ENCODE data around the gene SELPLG.
"Not testable (repeated sequence)": the region's sequence is repeated elsewhere in the genome, so short reads cannot be mapped to it uniquely, and the experiment has no call there.

The SELPLG gene

DNA sequence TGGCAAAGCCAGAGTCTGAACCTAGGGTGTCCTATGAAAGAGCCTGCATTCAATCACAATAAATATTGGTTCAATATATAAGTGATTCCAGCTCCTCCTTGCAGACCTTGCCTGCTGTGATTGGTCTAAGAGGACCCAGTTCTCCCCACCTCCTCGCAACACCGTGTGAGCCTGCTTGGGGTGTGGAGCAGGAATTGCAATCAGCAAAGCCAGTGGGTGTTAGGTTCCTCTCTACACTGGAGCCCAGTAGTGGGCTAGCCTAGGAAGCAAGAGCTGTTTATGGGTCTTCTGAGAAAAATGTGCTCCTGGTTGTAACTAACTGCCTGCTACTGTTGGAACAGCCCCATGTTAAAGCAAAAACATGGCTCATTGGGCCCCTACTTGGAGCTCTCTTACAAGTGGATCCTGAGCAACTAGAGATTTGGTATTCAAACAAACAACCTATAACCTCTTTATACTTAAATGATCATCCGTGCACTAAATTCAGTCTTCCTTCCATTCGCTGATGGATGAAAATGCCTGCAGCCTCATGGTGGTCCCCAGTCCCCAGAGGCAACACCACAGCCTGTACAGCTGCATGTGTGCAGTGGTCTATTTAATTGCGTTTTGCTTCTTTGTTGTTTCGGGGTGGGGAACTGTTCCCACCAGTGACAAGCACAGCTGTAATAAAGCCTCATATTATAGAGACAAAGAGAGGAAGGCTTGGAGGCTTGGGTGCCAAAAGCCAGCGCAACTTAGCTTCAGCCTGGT lies 3.7 kb upstream of the SELPLG start:
- DNase-seq = no peak

DNA sequence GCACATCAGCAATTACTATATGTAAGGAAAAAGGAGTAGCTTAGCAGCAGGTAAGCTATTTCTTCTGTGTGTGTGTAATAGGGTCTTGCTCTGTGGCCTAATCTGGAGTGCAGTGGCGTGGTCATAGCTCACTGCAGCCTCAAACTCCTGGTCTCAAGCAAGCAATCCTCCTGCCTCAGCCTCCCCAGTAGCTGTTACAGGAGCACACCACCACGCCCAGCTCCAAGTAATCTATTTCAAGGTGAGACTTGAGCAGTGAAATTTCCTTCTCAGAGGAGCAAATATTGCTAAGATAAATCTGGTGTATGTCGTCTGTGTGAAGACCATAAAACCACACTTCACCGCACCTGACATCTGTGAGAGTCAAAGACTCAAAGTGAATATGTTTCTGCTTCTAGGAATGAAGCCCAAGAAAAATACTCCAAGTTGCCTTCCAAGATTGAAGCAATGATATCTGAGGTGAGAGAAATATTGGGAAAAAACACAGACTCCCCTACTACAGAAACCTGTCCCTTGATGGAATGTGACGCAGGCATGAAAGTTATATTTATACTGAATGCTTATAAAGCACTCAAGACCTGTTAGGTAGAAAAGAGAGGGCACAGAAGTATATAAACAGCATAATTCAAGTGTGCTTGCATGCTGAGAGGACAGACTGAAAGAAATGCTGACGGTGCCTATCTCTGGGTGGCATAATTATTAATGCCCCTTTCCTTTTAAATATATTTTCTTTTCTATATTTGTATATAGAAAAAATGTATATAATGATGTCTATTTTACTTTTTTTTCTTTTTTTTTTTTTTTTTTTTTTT lies 2.5 kb upstream of the SELPLG start:
- DNase-seq = no peak

DNA sequence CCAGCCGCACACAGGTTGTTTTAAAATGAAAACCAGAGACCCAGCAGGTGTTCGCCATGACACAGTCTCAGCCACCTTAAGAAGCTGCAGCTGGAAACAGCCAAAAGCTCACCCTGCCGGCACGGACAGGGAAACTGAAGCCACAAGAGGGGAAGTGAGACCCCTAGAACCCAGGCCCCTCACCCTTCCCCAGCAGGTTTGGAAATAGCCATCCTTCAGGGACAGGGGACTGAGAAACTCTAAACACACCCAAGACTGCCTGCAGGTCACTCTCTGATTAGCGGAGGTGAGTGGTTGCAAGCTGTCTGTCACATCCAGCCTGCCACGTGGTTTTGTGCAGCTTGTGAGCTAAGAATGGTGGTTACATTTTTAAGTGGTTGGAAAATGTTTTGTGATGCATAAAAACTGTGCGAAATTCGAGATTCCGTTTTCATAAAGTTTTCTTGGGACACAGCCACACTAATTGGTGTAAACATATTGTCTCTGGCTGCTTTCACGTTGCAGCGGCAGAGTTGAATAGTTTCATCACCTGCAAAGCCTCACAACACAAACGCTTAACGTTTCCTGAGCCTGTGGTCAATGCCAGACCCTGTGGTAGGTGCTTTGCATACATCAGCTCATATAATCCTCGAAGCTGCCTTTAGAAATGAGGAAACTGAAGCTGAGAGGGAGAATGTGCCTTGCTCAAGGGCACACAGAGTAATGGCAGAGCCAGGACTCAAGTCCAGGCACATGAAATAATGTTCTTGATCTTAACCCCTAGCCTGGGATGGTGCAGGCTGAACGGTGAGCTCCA lies 1.7 kb upstream of the SELPLG start:
- peak; percentile 61 for DNase-seq

DNA sequence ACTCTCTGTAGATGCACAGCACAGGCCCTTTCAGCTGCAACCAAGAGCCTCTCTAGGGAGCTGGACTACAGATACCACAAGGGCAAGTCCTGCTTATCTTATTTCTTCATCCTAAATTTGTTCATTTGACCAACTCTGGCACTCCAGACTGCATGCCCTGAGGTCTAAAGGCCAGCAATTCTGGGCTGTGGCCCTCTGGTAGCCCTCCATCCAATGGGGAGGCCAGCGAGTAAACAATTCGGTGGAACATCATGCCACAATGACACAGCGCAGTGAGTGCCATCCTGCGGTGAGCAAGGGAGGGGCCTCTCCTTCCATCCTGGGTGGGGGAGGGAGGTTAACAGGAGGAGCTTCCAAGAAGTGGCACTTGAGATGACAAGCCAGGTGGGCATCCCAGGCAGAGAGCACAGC lies 652 bp upstream of the SELPLG start:
- DNase-seq = peak; percentile 73

DNA sequence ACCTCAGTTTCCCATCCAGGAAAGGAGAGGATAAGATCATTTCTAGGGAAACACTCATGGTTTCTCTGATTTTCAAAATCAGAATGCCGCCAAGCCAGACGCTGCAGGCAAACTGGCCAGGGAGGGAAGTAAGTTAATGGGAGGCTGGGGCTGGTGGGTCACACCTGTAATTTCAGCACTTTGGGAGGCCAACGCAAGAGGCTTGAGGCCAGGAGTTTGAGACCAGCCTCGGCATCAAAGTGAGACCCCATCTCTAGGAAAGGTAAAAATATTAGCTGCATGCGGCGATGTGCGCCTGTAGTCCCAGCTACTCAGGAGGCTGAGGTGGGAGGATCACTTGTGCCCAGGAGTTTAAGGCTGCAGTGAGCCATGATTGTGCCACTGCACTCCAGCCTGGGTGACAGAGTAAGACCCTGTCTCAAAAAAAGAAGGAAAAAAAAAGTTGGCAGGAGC lies 587 bp downstream of the SELPLG start:
- no peak for DNase-seq

DNA sequence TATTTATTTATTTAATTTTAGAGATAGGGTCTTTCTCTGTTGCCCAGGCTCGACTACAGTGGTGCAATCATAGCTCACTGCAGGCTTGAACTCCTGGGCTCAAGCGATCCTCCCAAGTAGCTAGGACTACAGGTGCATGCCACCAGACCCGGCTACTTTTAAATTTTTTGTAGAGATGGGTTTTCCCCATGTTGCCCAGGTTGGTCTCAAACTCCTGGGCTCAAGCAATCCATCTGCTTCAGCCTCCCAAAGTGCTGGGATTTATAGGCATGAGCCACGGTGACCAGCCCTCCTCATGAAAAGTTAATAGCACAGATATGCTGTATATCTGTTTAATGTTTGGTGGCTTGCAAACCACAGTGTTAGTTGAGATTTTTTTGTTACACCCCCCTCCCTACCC lies 2.4 kb downstream of the SELPLG start:
- not testable (repeated sequence) for DNase-seq

DNA sequence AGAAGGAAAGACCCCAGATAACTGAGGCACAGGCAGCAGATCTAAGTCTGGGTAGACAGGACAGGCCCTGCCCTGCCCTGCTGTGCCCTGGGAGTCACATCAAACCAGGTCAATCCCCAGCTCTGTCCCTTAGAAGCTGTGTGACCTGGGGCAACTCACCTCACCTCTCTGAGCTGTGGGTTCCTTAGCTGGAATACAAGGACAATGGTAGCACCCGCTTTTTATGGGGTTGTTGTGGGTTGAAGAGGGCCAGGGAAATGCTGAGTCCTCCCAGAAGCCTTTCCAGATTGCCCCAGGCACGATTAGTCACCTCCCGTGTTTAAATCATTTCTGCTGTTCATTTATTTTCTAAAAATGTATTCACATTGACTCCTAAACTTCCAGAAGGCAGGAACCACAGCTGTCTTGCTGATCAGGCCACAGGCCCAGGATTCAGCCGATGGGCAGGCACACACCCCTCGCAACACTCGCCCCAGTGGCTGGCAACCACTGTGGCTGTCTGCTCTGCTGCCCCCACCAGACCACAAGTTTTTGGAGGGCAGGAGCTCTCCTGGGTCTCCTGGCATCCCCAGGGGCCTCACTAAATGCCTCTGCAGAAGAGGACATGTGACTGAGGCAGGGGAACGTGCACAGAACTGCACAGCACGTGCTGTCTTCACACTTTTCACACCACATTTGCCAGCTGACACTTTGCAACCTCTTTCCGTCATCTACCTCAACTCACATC lies 3.0 kb downstream of the SELPLG start:
- DNase-seq = peak; percentile 28

DNA sequence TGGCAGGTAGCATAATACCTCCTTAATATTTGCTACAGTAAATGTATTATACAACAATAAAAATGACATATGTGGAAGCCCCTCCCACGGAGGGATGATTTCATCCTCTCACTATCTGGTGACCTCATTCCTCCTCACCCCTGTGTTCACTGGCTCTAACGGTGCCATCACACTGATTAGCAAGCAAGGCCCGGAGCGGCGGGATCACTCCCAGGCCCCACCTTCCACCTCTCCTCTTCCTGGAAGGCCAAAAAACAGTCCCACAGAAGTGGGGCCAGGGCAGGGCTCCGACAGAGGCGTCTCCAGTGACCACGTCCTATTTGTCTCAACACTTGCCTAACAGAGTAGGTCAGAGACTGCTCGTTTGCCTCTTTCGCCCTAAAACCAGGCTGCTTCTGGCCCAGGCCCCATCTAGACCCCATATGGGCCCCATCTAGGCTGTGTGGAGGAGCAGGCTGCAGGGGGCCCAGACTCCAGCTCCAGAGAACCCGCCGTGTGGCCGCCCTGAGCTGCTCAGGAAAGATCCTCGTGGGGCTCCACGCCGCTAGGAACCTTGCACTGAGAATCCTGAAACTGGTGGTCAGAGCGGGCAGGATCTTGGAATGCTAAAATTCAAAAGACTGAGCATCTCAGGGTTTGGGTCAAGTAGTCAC lies 3.7 kb downstream of the SELPLG start:
- peak; percentile 70 for DNase-seq

DNA sequence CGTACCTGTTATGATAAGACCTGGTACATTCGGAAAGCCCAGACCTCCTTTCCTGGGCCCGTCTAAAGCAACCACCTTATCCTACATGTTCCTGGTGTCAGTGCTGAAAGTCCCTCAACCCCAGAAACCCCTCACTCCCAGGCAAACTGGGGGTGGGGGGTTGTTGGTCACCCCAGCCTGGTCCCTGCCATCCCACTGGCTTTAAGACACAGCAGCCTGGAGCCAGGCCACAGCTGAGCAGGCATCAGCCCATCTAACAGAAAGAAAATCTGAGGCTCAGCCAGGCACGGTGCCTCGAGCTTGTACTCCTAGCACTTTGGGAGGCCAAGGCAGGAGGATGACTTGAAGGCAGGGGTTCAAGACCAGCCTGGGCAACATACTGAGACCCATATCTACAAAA lies 4.5 kb downstream of the SELPLG start:
- no peak for DNase-seq

DNA sequence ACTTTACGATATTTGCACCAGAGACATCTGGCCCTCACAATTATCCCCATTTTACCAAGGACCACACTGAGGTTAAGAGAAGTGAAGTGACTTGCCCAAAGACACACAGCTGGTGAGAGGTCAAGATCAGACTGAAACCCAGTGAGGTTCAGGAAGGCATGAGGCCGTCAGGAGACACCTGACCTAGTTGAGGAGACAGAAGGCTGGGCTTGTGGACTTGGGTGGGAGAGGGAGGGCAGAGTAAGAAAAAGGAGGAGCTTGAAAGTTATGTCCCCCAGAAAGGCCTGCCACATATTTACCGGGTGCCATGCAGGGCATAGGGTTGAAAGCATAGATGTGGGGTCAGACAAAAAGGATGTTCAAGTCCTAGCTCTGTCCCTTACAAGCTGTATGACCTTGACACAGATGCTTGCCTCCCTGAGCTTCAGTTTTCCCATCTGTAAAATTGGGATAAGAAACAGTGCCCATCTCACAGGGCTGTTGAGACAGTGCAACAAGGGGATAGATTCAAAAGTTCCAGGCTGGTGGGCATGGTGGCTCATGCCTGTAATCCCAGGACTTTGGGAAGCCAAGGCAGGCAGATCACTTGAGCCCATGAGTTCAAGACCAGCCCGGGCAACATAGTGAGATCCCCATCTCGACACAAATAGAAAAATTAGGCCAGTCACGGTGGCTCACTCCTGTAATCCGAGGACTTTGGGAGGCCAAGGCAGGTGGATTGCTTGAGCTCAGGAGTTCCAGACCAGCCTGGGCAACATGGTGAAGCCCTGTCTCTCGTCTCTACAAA lies 6.4 kb downstream of the SELPLG start:
- DNase-seq = no peak

DNA sequence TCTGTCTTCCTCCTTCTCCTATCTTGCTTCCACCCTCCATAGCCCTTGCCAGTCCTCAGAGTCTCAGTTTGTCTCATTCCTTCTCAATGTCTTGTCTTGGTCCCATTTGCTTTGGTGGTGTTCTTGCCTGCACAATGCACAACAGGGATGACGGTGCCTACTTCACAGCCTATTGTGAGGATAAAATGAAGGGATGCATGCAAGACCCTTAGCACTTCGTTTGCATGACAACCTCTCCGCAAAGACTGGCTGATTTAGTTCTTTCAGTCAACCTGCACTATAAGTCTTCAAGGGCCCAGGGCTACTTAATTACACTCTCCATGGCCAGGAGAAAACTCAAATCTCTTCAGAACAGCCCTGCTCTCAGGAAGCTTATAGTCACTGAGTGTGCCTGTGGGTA lies 8.5 kb downstream of the SELPLG start:
- no peak for DNase-seq

DNA sequence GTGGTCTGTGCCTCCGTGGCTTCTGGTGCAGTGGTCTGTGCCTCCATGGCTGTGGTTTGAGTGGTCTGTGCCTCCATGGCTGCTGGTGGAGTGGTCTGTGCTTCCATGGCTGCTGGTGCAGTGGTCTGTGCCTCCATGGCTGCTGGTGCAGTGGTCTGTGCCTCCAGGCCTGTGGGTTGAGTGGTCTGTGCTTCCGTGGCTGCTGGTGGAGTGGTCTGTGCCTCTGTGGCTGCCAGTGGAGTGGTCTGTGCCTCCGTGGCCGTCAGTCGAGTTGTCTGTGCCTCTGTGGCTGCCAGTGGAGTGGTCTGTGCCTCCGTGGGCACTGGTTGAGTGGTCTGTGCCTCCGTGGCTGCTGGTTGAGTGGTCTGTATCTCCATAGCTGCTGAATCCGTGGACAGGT lies 10.1 kb downstream of the SELPLG start:
- DNase-seq = no peak

DNA sequence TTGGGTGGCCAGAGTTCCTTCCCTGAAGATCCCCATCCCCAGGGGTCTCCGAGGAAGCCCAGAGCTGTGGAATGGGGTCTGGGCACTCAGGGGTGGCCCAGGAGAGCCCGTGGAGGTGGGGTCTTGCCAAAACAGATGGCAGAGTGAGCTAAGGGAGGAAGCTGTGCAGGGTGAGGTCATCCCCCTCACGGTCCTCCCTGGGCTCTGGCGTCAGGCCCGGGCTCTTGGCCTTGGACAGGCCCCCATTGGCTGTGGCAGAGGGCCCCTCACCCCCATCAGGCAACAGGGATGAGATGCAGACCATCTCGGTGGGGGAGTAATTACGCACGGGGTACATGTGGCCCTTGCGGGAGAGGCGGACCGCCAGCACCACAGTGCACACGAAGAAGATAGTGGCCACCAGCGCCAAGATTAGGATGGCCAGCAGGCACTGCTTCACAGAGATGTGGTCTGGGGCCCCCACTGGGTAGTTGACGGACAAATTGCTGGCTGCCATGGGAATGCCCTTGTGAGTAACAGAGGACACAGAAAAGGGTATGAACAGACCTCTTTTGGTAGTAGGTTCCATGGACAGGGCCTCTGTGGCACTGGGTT lies 10.7 kb downstream of the SELPLG start:
- no peak for DNase-seq

DNA sequence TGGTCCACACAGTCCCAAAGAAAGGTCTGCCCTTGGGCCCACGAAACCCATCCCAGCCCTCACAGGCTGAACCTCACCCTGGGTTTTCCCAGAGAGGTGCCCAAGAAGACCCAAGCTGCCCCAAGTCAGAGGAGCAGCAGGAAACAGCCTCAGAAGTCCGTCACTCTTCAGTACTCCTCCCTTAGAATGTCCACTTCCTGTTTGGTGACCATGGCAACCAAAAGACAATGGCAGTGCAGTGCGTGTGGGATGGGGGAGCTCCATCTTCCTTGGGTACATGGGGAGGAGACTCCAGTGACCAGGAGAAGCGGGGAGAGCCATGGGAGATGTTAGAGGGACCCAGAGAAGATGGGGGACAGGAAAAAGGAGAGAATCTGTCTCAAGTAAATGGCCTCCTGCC lies 11.3 kb downstream of the SELPLG start:
- DNase-seq = no peak

DNA sequence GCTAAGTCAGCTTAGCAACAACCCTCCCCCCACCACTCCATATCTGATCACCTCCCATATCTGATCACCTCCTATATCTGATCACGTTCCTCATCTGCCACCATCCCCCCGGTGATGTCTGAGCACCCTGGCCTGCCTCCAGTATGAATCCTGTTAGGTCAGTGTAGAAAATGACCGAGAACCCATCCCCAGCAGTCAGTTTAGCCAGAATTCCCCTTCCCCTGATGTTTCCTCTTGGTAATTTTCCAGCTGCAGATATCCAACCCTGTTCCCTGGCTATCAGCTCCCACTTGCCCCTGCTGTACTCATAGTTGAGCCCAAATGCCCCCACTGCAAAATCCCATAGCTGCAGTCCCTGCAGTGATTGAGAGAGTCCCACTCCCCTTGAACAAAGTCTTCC lies 12.5 kb downstream of the SELPLG start:
- DNase-seq = no peak

DNA sequence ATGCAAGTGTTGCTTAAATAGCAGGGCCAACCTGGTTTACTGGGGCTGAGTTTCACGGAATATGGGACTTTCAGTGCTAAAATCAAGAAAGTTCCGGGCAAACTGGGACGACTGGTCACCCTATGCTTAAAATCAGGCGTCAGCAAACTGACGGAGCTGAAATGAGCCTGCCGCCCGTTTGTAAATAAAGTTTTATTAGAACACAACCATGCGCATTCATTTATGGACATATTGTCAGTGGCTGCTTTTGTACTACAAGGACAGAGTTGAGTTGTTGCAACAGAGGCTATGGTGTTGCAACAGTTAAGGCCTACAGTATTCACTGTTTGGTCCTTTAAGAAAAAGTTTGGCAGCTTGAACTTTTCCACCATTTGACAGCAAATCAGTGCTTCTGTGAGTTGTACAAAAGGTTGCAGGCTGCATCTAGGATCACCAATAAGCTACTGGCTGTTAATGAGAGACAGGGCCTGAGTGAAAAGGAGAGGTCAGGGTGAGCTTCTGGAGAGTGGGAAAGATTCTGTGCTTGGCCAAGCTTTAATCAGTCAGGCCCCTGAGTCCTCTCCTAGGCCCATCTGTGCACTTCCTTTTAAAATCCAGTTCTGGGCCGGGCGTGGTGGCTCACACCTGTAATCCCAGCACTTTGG lies 13.3 kb downstream of the SELPLG start:
- no peak for DNase-seq

DNA sequence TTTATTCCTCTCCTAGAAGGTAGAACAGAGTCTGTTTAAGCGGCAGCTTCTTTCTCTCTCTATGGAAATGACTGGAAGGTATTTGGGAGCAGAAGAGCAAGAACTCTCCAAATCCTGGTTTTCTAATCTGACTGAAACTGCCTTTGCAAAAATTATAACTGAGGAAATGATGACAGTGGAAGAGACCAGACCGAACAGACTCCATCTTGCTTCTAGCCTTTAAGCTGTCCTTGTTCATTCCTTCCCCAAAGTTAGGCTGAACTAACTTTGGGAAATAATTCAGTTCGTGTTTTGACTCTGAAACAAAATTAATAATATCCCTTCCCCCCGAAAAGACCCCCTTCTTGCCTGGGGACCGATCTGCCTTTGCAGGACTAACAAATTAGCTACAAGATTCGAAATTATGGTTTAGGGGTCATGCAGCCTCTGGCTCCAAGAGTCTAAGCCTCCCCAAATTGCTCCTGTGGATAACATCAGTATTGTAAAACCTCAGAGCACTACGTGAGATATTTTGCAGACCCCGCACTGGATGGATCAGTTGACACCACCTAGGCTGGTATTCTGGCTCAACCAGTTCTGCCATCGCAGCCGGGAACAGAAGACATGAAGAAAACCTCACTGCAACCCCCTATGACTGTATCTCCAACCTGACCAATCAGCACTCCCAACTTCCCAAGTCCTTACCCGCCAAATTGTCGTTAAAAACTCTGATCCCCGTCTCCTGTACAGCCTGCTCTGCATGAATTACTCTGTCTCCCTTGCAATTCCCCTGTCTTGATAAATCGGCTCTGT lies 14.1 kb downstream of the SELPLG start:
- no peak for DNase-seq

DNA sequence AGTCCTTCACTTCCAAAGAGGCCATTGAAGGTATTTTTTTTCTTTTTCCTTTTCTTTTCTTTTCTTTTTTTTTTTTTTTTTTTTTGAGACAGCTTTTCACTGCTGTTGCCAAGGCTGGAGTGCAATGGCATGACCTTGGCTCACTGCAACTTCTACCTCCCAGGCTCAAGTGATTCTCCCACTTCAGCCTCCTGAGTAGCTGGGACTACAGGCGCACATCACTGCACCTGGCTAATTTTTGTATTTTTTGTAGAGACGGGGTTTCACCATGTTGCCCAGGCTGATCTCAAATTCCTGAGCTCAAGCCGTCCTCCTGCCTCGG lies 14.8 kb downstream of the SELPLG start:
- DNase-seq = not testable (repeated sequence)

DNA sequence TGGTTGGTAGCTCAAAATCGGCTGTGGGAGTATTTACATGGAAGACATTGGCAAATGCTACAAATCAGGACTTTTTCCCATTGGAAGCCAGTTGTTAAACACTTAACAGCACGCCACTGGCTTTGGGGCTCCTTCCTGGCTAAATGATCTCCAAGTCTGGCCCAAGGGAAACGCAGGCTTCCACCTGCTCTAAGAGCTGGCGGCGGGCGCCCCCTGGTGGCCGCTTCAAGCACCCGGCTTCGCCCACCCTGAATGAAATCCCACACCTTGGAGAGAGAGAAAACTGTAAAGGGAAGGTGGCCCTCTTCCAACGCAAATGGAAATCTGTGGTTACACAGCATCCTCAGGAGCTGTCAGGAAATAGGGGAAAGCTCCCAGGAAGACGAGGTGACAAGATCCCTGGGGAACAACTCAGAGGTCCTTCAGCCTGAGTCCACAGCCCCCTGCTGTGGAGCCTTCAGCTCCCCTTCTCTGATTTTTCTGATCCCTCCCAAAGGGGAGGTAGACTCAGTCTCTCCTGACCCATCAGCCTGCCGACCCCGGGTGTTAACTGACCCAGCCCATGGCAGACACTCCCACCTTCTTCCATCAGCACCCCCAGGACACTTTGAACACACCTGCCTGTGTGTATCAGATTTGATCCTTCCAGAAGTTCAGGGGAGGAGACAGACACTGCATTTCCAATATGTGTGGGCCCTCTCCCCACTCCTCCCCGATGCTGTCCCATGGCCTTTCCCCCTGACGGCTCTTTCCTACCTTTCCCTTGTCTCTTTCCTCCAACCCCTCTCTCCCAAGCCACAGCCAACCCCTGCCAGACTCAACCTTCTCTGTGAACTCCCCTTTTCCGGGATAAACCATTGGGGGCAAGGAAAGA lies 15.4 kb downstream of the SELPLG start:
- DNase-seq = peak; percentile 88

All from CD4-positive, alpha-beta T cell treated with Interleukin-17A for 4 hours (primary cell).